K562 (cell line): ENCODE data around the gene FOXS1. TPM values are rescaled to one million over a fixed set of nuclear protein-coding genes. Genes with fewer than 3 reads are reported as not detected.

Experiments used
- polyA plus RNA-seq, 8 experiments: library from polyadenylated mRNA; depleted of rRNA in 4 of 8; stranded (reverse) in 5 of 8; unstranded in 3 of 8; fragments of >200 nt; fragmentation: Nextera tagmentation in 2 of 8; fragmentation: Illumina TruSeq in 1 of 8; extraction: Ambion mirVana in 2 of 8; extraction: Trizol in 1 of 8; gene quantifications; 2 replicates each; pipeline versions ENCODE4 v1.2.1 to v1.2.3, GENCODE V29; 2011 to 2014; ENCODE audit warnings: inconsistent platforms in 1 of 8, missing spikeins in 1 of 8
- small RNA-seq: library from RNA; depleted of rRNA; stranded (forward); fragments of <200 nt; gene quantifications from one replicate; pipeline ENCODE3, GENCODE V24; 2014
- total RNA-seq, 7 experiments: library from RNA; depleted of rRNA in 6 of 7; stranded (reverse); fragments of >200 nt in 6 of 7; fragmentation: Illumina TruSeq in 2 of 7; extraction: Trizol in 2 of 7; gene quantifications; 2 replicates each; pipeline versions ENCODE4 v1.2.1 to v1.2.3, GENCODE V29; 2011 to 2021; ENCODE audit warnings: low replicate concordance in 1 of 7

FOXS1 gene
- total and polyA plus RNA-seq, 9 of the 15 experiments (the other 6 are each of a cell fraction or from before 2014, with no cell fraction given) = not detected

Small RNA genes within 50 kb of the gene (small RNA-seq; reads per million reads assigned to genes)
- not detected for gene AL160175.1

Other genes with a start within 250 kb of the FOXS1 start
Only the 7 nearest of the 11 such genes appear.
- 137 and 179 TPM in 2 replicates for gene BCL2L1, start 122.7 kb downstream of the FOXS1 start, total RNA-seq (2014; rRNA removed)
- gene BCL2L1, start 122.7 kb downstream of the FOXS1 start, total RNA-seq (2014; rRNA removed; fragmentation: Illumina TruSeq; extraction: Trizol) = 72.0 and 81.3 TPM in 2 replicates
- gene BCL2L1, start 122.7 kb downstream of the FOXS1 start, total RNA-seq (2015; rRNA removed; fragmentation: Illumina TruSeq; extraction: Trizol) = 88.7 and 89.1 TPM in 2 replicates
- gene BCL2L1, start 122.7 kb downstream of the FOXS1 start, total RNA-seq (2021) = 150 and 157 TPM in 2 replicates
- gene BCL2L1, start 122.7 kb downstream of the FOXS1 start, polyA plus RNA-seq (2011; rRNA removed) = 120 and 121 TPM in 2 replicates
- gene BCL2L1, start 122.7 kb downstream of the FOXS1 start, polyA plus RNA-seq (2014; fragmentation: Illumina TruSeq; extraction: Trizol) = 182 and 187 TPM in 2 replicates
- gene BCL2L1, start 122.7 kb downstream of the FOXS1 start, polyA plus RNA-seq (2014; fragmentation: Nextera tagmentation; extraction: Ambion mirVana) = 10 to 100 TPM in 1 of 2 experiments, 1 to 10 TPM in 1; 3.3 to 17.9 TPM
- 140 and 156 TPM in 2 replicates for gene BCL2L1, start 122.7 kb downstream of the FOXS1 start, polyA plus RNA-seq (2014; rRNA removed)
- gene TPX2, start 106.3 kb downstream of the FOXS1 start, total RNA-seq (2014; rRNA removed) = 143 and 153 TPM in 2 replicates
- gene TPX2, start 106.3 kb downstream of the FOXS1 start, total RNA-seq (2014; rRNA removed; fragmentation: Illumina TruSeq; extraction: Trizol) = 133 and 153 TPM in 2 replicates
- 134 TPM in 2 replicates for gene TPX2, start 106.3 kb downstream of the FOXS1 start, total RNA-seq (2015; rRNA removed; fragmentation: Illumina TruSeq; extraction: Trizol)
- gene TPX2, start 106.3 kb downstream of the FOXS1 start, total RNA-seq (2021) = 144 and 171 TPM in 2 replicates
- 89.7 and 108 TPM in 2 replicates for gene TPX2, start 106.3 kb downstream of the FOXS1 start, polyA plus RNA-seq (2011; rRNA removed)
- 212 and 241 TPM in 2 replicates for gene TPX2, start 106.3 kb downstream of the FOXS1 start, polyA plus RNA-seq (2014; fragmentation: Illumina TruSeq; extraction: Trizol)
- gene TPX2, start 106.3 kb downstream of the FOXS1 start, polyA plus RNA-seq (2014; fragmentation: Nextera tagmentation; extraction: Ambion mirVana) = 10 to 100 TPM; 48.0 to 57.8 TPM
- gene TPX2, start 106.3 kb downstream of the FOXS1 start, polyA plus RNA-seq (2014; rRNA removed) = 101 and 112 TPM in 2 replicates
- 0.33 and 0.45 TPM in 2 replicates for gene MYLK2, start 26.2 kb downstream of the FOXS1 start, total RNA-seq (2014; rRNA removed)
- 0.07 and 0.10 TPM in 2 replicates for gene MYLK2, start 26.2 kb downstream of the FOXS1 start, total RNA-seq (2014; rRNA removed; fragmentation: Illumina TruSeq; extraction: Trizol)
- 0.18 and 0.30 TPM in 2 replicates for gene MYLK2, start 26.2 kb downstream of the FOXS1 start, total RNA-seq (2015; rRNA removed; fragmentation: Illumina TruSeq; extraction: Trizol)
- 0.25 and 0.53 TPM in 2 replicates for gene MYLK2, start 26.2 kb downstream of the FOXS1 start, total RNA-seq (2021)
- 0.15 and 0.22 TPM in 2 replicates for gene MYLK2, start 26.2 kb downstream of the FOXS1 start, polyA plus RNA-seq (2011; rRNA removed)
- 0.12 and 0.26 TPM in 2 replicates for gene MYLK2, start 26.2 kb downstream of the FOXS1 start, polyA plus RNA-seq (2014; fragmentation: Illumina TruSeq; extraction: Trizol)
- gene MYLK2, start 26.2 kb downstream of the FOXS1 start, polyA plus RNA-seq (2014; fragmentation: Nextera tagmentation; extraction: Ambion mirVana) = not detected
- gene MYLK2, start 26.2 kb downstream of the FOXS1 start, polyA plus RNA-seq (2014; rRNA removed) = 0.28 and 0.41 TPM in 2 replicates
- not detected in 2 replicates for gene DUSP15, start 24.9 kb upstream of the FOXS1 start, total RNA-seq (2014; rRNA removed)
- not detected in 2 replicates for gene DUSP15, start 24.9 kb upstream of the FOXS1 start, total RNA-seq (2014; rRNA removed; fragmentation: Illumina TruSeq; extraction: Trizol)
- not detected in 2 replicates for gene DUSP15, start 24.9 kb upstream of the FOXS1 start, total RNA-seq (2015; rRNA removed; fragmentation: Illumina TruSeq; extraction: Trizol)
- gene DUSP15, start 24.9 kb upstream of the FOXS1 start, total RNA-seq (2021) = not detected in 2 replicates
- not detected in 2 replicates for gene DUSP15, start 24.9 kb upstream of the FOXS1 start, polyA plus RNA-seq (2011; rRNA removed)
- gene DUSP15, start 24.9 kb upstream of the FOXS1 start, polyA plus RNA-seq (2014; fragmentation: Illumina TruSeq; extraction: Trizol) = not detected in 2 replicates
- not detected for gene DUSP15, start 24.9 kb upstream of the FOXS1 start, polyA plus RNA-seq (2014; fragmentation: Nextera tagmentation; extraction: Ambion mirVana)
- gene DUSP15, start 24.9 kb upstream of the FOXS1 start, polyA plus RNA-seq (2014; rRNA removed) = 0.34 and 0.66 TPM in 2 replicates
- not detected in 2 replicates for gene TTLL9, start 25.0 kb upstream of the FOXS1 start, total RNA-seq (2014; rRNA removed)
- not detected in 2 replicates for gene TTLL9, start 25.0 kb upstream of the FOXS1 start, total RNA-seq (2014; rRNA removed; fragmentation: Illumina TruSeq; extraction: Trizol)
- gene TTLL9, start 25.0 kb upstream of the FOXS1 start, total RNA-seq (2015; rRNA removed; fragmentation: Illumina TruSeq; extraction: Trizol) = not detected in 2 replicates
- gene TTLL9, start 25.0 kb upstream of the FOXS1 start, total RNA-seq (2021) = not detected in 2 replicates
- not detected in 2 replicates for gene TTLL9, start 25.0 kb upstream of the FOXS1 start, polyA plus RNA-seq (2011; rRNA removed)
- gene TTLL9, start 25.0 kb upstream of the FOXS1 start, polyA plus RNA-seq (2014; fragmentation: Illumina TruSeq; extraction: Trizol) = not detected in 2 replicates
- gene TTLL9, start 25.0 kb upstream of the FOXS1 start, polyA plus RNA-seq (2014; fragmentation: Nextera tagmentation; extraction: Ambion mirVana) = under 1 TPM in 1 of 2 experiments, not detected in 1; 0.06 TPM
- 0.07 TPM in 1 of 2 replicates, not detected in the other for gene TTLL9, start 25.0 kb upstream of the FOXS1 start, polyA plus RNA-seq (2014; rRNA removed)
- gene PDRG1, start 106.4 kb upstream of the FOXS1 start, total RNA-seq (2014; rRNA removed) = 19.9 and 22.2 TPM in 2 replicates
- 11.6 and 12.6 TPM in 2 replicates for gene PDRG1, start 106.4 kb upstream of the FOXS1 start, total RNA-seq (2014; rRNA removed; fragmentation: Illumina TruSeq; extraction: Trizol)
- gene PDRG1, start 106.4 kb upstream of the FOXS1 start, total RNA-seq (2015; rRNA removed; fragmentation: Illumina TruSeq; extraction: Trizol) = 13.4 and 14.1 TPM in 2 replicates
- gene PDRG1, start 106.4 kb upstream of the FOXS1 start, total RNA-seq (2021) = 25.2 and 26.1 TPM in 2 replicates
- gene PDRG1, start 106.4 kb upstream of the FOXS1 start, polyA plus RNA-seq (2011; rRNA removed) = 24.8 and 27.8 TPM in 2 replicates
- gene PDRG1, start 106.4 kb upstream of the FOXS1 start, polyA plus RNA-seq (2014; fragmentation: Illumina TruSeq; extraction: Trizol) = 23.4 and 24.6 TPM in 2 replicates
- 10 to 100 TPM; 38.5 to 58.6 TPM for gene PDRG1, start 106.4 kb upstream of the FOXS1 start, polyA plus RNA-seq (2014; fragmentation: Nextera tagmentation; extraction: Ambion mirVana)
- 31.6 and 32.2 TPM in 2 replicates for gene PDRG1, start 106.4 kb upstream of the FOXS1 start, polyA plus RNA-seq (2014; rRNA removed)
- gene XKR7, start 122.5 kb upstream of the FOXS1 start, total RNA-seq (2014; rRNA removed) = not detected in 2 replicates
- gene XKR7, start 122.5 kb upstream of the FOXS1 start, total RNA-seq (2014; rRNA removed; fragmentation: Illumina TruSeq; extraction: Trizol) = not detected in 2 replicates
- not detected in 2 replicates for gene XKR7, start 122.5 kb upstream of the FOXS1 start, total RNA-seq (2015; rRNA removed; fragmentation: Illumina TruSeq; extraction: Trizol)
- gene XKR7, start 122.5 kb upstream of the FOXS1 start, total RNA-seq (2021) = 0.02 TPM in 1 of 2 replicates, not detected in the other
- gene XKR7, start 122.5 kb upstream of the FOXS1 start, polyA plus RNA-seq (2011; rRNA removed) = not detected in 2 replicates
- not detected in 2 replicates for gene XKR7, start 122.5 kb upstream of the FOXS1 start, polyA plus RNA-seq (2014; fragmentation: Illumina TruSeq; extraction: Trizol)
- gene XKR7, start 122.5 kb upstream of the FOXS1 start, polyA plus RNA-seq (2014; fragmentation: Nextera tagmentation; extraction: Ambion mirVana) = not detected
- not detected in 2 replicates for gene XKR7, start 122.5 kb upstream of the FOXS1 start, polyA plus RNA-seq (2014; rRNA removed)